SK-N-SH (cell line): Measurements from ENCODE around the gene C3orf20. TPM values are rescaled to one million over a fixed set of nuclear protein-coding genes. Genes with fewer than 3 reads are reported as not detected.

Experiments used
- CTCF ChIA-PET: fragments of 300-600, 350-600 bp; formaldehyde crosslinking; extraction: SDS; loops from one replicate; lab custom pipeline; 2021; lab: Yijun Ruan, JAX
- POLR2A ChIA-PET: fragments of 350-600 bp; sonication (Branson Sonifier 250); formaldehyde crosslinking; extraction: SDS; loops from one replicate; lab custom pipeline; 2020; ENCODE audit warnings: antibody characterized with exemption, inconsistent platforms; lab: Yijun Ruan, JAX
- DNase-seq: peaks from one replicate; pipeline ENCODE4 v3.0.0; 2012
- H2AFZ ChIP-seq: fragments of 200-600 bp; sonication (generic); 2 replicates; pipeline ENCODE4 v1.8.1; 2016; ENCODE audit warnings: antibody characterized with exemption, mild to moderate bottlenecking, low read depth
- H3F3A ChIP-seq: fragments of 200-600 bp; sonication (generic); replicated peaks from 2 replicates; pipeline ENCODE3; 2016; ENCODE audit warnings: antibody characterized with exemption, mild to moderate bottlenecking; ENCODE audit not compliant: insufficient read depth
- H3K27ac ChIP-seq, 2 experiments: fragments of 200-500 bp in 1 of 2; fragments of 200-600 bp in 1 of 2; sonication (Bioruptor generic) in 1 of 2; sonication (generic), shearing (Covaris generic) in 1 of 2; 2 replicates each; pipeline versions ENCODE4 v1.5.1 to v1.6.1; 2014 to 2016; ENCODE audit warnings: low read depth in 2 of 2, inconsistent platforms in 1 of 2, low read length in 1 of 2, mild to moderate bottlenecking in 1 of 2, mixed read lengths in 1 of 2
- H3K27me3 ChIP-seq: fragments of 200-600 bp; sonication (generic), shearing (Covaris generic); 2 replicates; pipeline ENCODE4 v1.6.1; 2016; ENCODE audit warnings: mixed run types; ENCODE audit not compliant: insufficient read depth
- H3K36me3 ChIP-seq, 2 experiments: fragments of 200-500 bp in 1 of 2; fragments of 200-600 bp in 1 of 2; sonication (Bioruptor generic) in 1 of 2; sonication (generic) in 1 of 2; replicated peaks in 1 of 2; 2 replicates each; pipeline versions ENCODE3 to v1.5.1; 2014 to 2016; ENCODE audit warnings: low read length in 1 of 2, mild to moderate bottlenecking in 1 of 2; ENCODE audit not compliant: insufficient read depth in 2 of 2, control insufficient read depth in 1 of 2
- H3K4me1 ChIP-seq, 2 experiments: fragments of 200-500 bp in 1 of 2; fragments of 200-600 bp in 1 of 2; sonication (Bioruptor generic) in 1 of 2; sonication (generic), shearing (Covaris generic) in 1 of 2; 2 replicates each; pipeline versions ENCODE4 v1.5.1 to v1.6.1; 2014 to 2016; ENCODE audit warnings: low read depth in 1 of 2, low read length in 1 of 2, mixed run types in 1 of 2; ENCODE audit not compliant: insufficient read depth in 2 of 2, control insufficient read depth in 1 of 2
- H3K4me2 ChIP-seq: fragments of 200-600 bp; sonication (generic), shearing (Covaris generic); 2 replicates; pipeline ENCODE4 v1.6.1; 2017; ENCODE audit warnings: mixed run types
- H3K4me3 ChIP-seq, 2 experiments: fragments of 200-500 bp in 1 of 2; fragments of 200-600 bp in 1 of 2; sonication (Bioruptor generic) in 1 of 2; sonication (generic), shearing (Covaris generic) in 1 of 2; 2 replicates each; pipeline versions ENCODE4 v1.5.1 to v1.8.1; 2014 to 2016; ENCODE audit warnings: low read depth in 2 of 2, inconsistent platforms in 1 of 2, low read length in 1 of 2, mild to moderate bottlenecking in 1 of 2, mixed read lengths in 1 of 2, moderate library complexity in 1 of 2
- H3K79me2 ChIP-seq: fragments of 200-600 bp; sonication (generic); 2 replicates; pipeline ENCODE4 v1.8.1; 2017; ENCODE audit warnings: mild to moderate bottlenecking; ENCODE audit not compliant: insufficient read depth
- H3K9ac ChIP-seq: fragments of 200-600 bp; sonication (generic); 2 replicates; pipeline ENCODE4 v1.6.1; 2017; ENCODE audit warnings: mixed run types
- H3K9me2 ChIP-seq: fragments of 200-600 bp; sonication (generic); 2 replicates; pipeline ENCODE4 v1.6.1; 2017; ENCODE audit warnings: mixed run types
- H3K9me3 ChIP-seq: fragments of 200-600 bp; sonication (generic); 2 replicates; pipeline ENCODE4 v1.6.1; 2017; ENCODE audit warnings: mixed run types, mild to moderate bottlenecking, moderate library complexity
- H4K20me1 ChIP-seq: fragments of 200-600 bp; sonication (generic); 2 replicates; pipeline ENCODE4 v1.6.1; 2017; ENCODE audit warnings: mild to moderate bottlenecking, mixed run types; ENCODE audit not compliant: insufficient read depth
- ELF1 ChIP-seq: IDR thresholded peaks from 2 replicates; pipeline ENCODE4 v1.4.0; 2012
- EZH2phosphoT487 ChIP-seq: fragments of 200-600 bp; sonication (generic); IDR thresholded peaks from 2 replicates; pipeline ENCODE4 v1.6.1; 2017; ENCODE audit warnings: low read depth, mixed run types, mild to moderate bottlenecking, antibody characterized with exemption, moderate library complexity, borderline replicate concordance
- FOSL2 ChIP-seq: IDR thresholded peaks from 2 replicates; pipeline ENCODE4 v1.4.0; 2012; ENCODE audit warnings: low read depth, mild to moderate bottlenecking, moderate library complexity, borderline replicate concordance
- FOXJ3 ChIP-seq: sonication (generic); formaldehyde crosslinking; IDR thresholded peaks from 2 replicates; pipeline ENCODE4 v1.5.1; 2020; ENCODE audit warnings: mild to moderate bottlenecking, missing genetic modification reagents
- FOXM1 ChIP-seq: IDR thresholded peaks from 2 replicates; pipeline ENCODE4 v1.4.0; 2012; ENCODE audit warnings: low read depth, mild to moderate bottlenecking
- IRF3 ChIP-seq: fragments of 150-350 bp; IDR thresholded peaks from 2 replicates; pipeline ENCODE4 v1.6.1; 2016; ENCODE audit warnings: mild to moderate bottlenecking, low read depth, low read length
- JUND ChIP-seq: IDR thresholded peaks from 2 replicates; pipeline ENCODE4 v1.4.0; 2012
- RAD21 ChIP-seq: IDR thresholded peaks from 2 replicates; pipeline ENCODE4 v1.6.1; 2012; ENCODE audit warnings: mild to moderate bottlenecking, low read length
- REST ChIP-seq: IDR thresholded peaks from 2 replicates; pipeline ENCODE4 v1.6.1; 2012; ENCODE audit warnings: mild to moderate bottlenecking, low read depth, low read length, moderate library complexity
- RFX5 ChIP-seq: IDR thresholded peaks from 2 replicates; pipeline ENCODE4 v1.6.1; 2012; ENCODE audit warnings: mild to moderate bottlenecking, improper control_type of control experiment, low read length
- RXRA ChIP-seq: IDR thresholded peaks from 2 replicates; pipeline ENCODE4 v1.4.0; 2012; ENCODE audit warnings: low read depth, mild to moderate bottlenecking, borderline replicate concordance
- SMC3 ChIP-seq: IDR thresholded peaks from 2 replicates; pipeline ENCODE4 v1.6.1; 2012; ENCODE audit warnings: low read depth, low read length, improper control_type of control experiment
- TAF1 ChIP-seq: IDR thresholded peaks from 2 replicates; pipeline ENCODE4 v1.6.1; 2012; ENCODE audit warnings: low read depth, mild to moderate bottlenecking, low read length, moderate library complexity, borderline replicate concordance
- polyA plus RNA-seq, 3 experiments: library from polyadenylated mRNA; depleted of rRNA; stranded (reverse); fragments of >200 nt; gene quantifications; 2 replicates each; pipeline ENCODE4 v1.2.3, GENCODE V29; 2012

C3orf20 gene
- polyA plus RNA-seq, 1 of the 3 experiments (the other 2 are of a cell fraction): not detected

- TF ChIP-seq RXRA: no peak
- TF ChIP-seq RFX5: no peak
- no peak for TF ChIP-seq JUND
- no peak for TF ChIP-seq FOXJ3 (CRISPR knock-in tag)
Observed at GRCh38 chr3:14806641-14807263, 131.8 kb downstream of the C3orf20 start (continued).

- Histone ChIP-seq H3K79me2 (no peaks in the 10 kb centered on the region), H3K4me2 (no peak overlapping the region), H2AFZ (no peak overlapping the region), H4K20me1 (no peaks in the 10 kb centered on the region), H3K4me3 (no peak overlapping the region), H3K4me1 (peaks cover 0 to 5% of the 10 kb centered on the region in 2 experiments; a peak in 1 of 4 replicates), H3K9me2 (no peaks in the 10 kb centered on the region), H3K27ac (no peak overlapping the region), H3K9me3 (no peaks in the 10 kb centered on the region), H3K27me3 (peaks cover 9% of the 10 kb centered on the region; the same call in 1 of the 2 replicates), H3K36me3 (no peaks in the 10 kb centered on the region), H3K9ac (no peak overlapping the region), H3F3A (no peaks in the 10 kb centered on the region)
- ChIA-PET CTCF (interaction anchor here (1.1 kb wide), 1 partner anchor 16 kb away, joined by 4 read pairs; no protein-coding TSS in a partner anchor), POLR2A (no interaction called here)
- no peak for TF ChIP-seq TAF1
- no peak for TF ChIP-seq SMC3
- TF ChIP-seq IRF3: no peak
- TF ChIP-seq EZH2phosphoT487: no peak
- no peak for TF ChIP-seq FOSL2
- no peak for TF ChIP-seq ELF1
- no peak for TF ChIP-seq RXRA
- no peak for TF ChIP-seq FOXM1
- no peak for TF ChIP-seq RAD21
- no peak for TF ChIP-seq REST
- no peak for DNase-seq
Observed at GRCh38 chr3:14808025-14808424, 133.1 kb downstream of the C3orf20 start.
